Measurements from ENCODE around the gene NSMCE4A. TPM values are rescaled to one million over a fixed set of nuclear protein-coding genes. Genes with fewer than 3 reads are reported as not detected.

NSMCE4A gene
- total RNA-seq, 1 experiment from 2014 or later: 64.4 TPM

DNA sequence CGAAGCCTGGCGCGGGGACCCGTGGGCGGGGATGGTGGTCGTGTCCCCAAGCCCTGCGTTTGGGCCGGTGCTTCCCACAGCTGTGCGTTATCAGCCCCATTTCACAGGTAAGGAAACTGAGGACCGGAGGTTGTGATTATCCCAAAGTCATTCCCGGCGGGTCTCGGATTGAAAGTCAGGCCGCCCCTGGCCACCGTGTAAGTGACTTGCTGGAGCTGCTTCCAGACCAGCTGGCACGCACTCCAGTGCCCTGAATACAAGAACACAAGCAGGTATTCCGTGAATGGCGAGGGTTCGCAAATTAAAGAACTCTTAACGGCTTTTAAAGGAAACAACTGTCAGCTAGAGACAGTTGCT is 46.5 kb downstream of the NSMCE4A start:
- Mint-ChIP-seq H3K4me3 (peak overlapping the region; percentile 73), H3K4me1 (peaks cover 19% of the 10 kb centered on the region), H3K27ac (0 out of 2 replicates have a peak overlapping the region, but pooled peaks have one; percentile 57), H3K9me3 (no peaks in the 10 kb centered on the region), H3K36me3 (no peaks in the 10 kb centered on the region), H3K27me3 (ENCODE audit: low read depth) (no peaks in the 10 kb centered on the region; the same call in 1 of the 2 replicates)
- ChIA-PET CTCF (interaction anchor here (1.0 kb wide), 1 partner anchor 123 kb away, joined by 7 read pairs; no protein-coding TSS in a partner anchor), POLR2A (interaction anchor here (1.0 to 1.1 kb wide), 3 partner anchors 37 to 235 kb away, joined by 3 to 6 read pairs (median 5); no protein-coding TSS in a partner anchor)
- ATAC-seq (no peak), DNase-seq (ENCODE audit: low spot score) (no peak)
- TF ChIP-seq NR2C2 (CRISPR knock-in tag; IDR thresholded peaks at IDR 0.05) (0 out of 2 replicates have a peak, but pooled peaks have one; percentile 30), NFE2L1 (CRISPR knock-in tag; IDR thresholded peaks at IDR 0.05) (0 out of 2 replicates have a peak, but pooled peaks have one; percentile 4), GTF2I (CRISPR knock-in tag; conservative IDR thresholded peaks at IDR 0.05) (peak; percentile 95), ESRRA (CRISPR knock-in tag; IDR thresholded peaks at IDR 0.05; ENCODE audit: borderline replicate concordance) (no peak)

- DNase-seq (ENCODE audit: low spot score) (peak; percentile 90), ATAC-seq (peak; percentile 92)
- H3K27me3 Mint-ChIP-seq (ENCODE audit: low read depth): no peaks in the 10 kb centered on the region; the same call in 1 of the 2 replicates
- H3K4me3 Mint-ChIP-seq: peak within 1 kb of the TSS; percentile 87
- H3K4me1 Mint-ChIP-seq: peaks cover 19% of the 10 kb centered on the region
- POLR2A ChIA-PET: interaction anchor here (1.0 to 1.1 kb wide), 3 partner anchors 36 to 235 kb away, joined by 3 to 6 read pairs (median 5); no protein-coding TSS in a partner anchor
- no peaks in the 10 kb centered on the region for H3K9me3 Mint-ChIP-seq
- H3K36me3 Mint-ChIP-seq: peaks cover 2% of the 10 kb centered on the region
- CTCF ChIA-PET: interaction anchor here (1.0 kb wide), 1 partner anchor 124 kb away, joined by 7 read pairs; no protein-coding TSS in a partner anchor
- peak within 1 kb of the TSS; percentile 90 for H3K27ac Mint-ChIP-seq
- TF ChIP-seq, protein P1, sequence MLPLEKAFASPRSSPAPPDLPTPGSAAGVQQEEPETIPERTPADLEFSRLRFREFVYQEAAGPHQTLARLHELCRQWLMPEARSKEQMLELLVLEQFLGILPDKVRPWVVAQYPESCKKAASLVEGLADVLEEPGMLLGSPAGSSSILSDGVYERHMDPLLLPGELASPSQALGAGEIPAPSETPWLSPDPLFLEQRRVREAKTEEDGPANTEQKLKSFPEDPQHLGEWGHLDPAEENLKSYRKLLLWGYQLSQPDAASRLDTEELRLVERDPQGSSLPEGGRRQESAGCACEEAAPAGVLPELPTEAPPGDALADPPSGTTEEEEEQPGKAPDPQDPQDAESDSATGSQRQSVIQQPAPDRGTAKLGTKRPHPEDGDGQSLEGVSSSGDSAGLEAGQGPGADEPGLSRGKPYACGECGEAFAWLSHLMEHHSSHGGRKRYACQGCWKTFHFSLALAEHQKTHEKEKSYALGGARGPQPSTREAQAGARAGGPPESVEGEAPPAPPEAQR (CRISPR knock-in tag; IDR thresholded peaks at IDR 0.05): no peak
- TF ChIP-seq ZBTB21 (CRISPR knock-in tag; IDR thresholded peaks at IDR 0.05; ENCODE audit: borderline replicate concordance) (no peak; the same call in 1 of the 2 replicates), GABPB1 (CRISPR knock-in tag; IDR thresholded peaks at IDR 0.05) (no peak), ATF3 (CRISPR knock-in tag; conservative IDR thresholded peaks at IDR 0.05) (no peak), ZNF416 (CRISPR knock-in tag; IDR thresholded peaks at IDR 0.05) (no peak), ZNF138 (CRISPR knock-in tag; conservative IDR thresholded peaks at IDR 0.05) (no peak), ATF1 (CRISPR knock-in tag; IDR thresholded peaks at IDR 0.05) (no peak), SMAD3 (CRISPR knock-in tag; IDR thresholded peaks at IDR 0.05; ENCODE audit: borderline replicate concordance) (no peak), FOXP4 (CRISPR knock-in tag; IDR thresholded peaks at IDR 0.05) (no peak), IRF2 (CRISPR knock-in tag; IDR thresholded peaks at IDR 0.05; ENCODE audit: borderline replicate concordance, low read depth) (no peak), SP1 (CRISPR knock-in tag; conservative IDR thresholded peaks at IDR 0.05) (peak; percentile 78), KAT7 (CRISPR knock-in tag; IDR thresholded peaks at IDR 0.05; ENCODE audit: borderline replicate concordance) (no peak), FOXK1 (CRISPR knock-in tag; IDR thresholded peaks at IDR 0.05) (peak; percentile 34)
- TF ChIP-seq, protein P2, sequence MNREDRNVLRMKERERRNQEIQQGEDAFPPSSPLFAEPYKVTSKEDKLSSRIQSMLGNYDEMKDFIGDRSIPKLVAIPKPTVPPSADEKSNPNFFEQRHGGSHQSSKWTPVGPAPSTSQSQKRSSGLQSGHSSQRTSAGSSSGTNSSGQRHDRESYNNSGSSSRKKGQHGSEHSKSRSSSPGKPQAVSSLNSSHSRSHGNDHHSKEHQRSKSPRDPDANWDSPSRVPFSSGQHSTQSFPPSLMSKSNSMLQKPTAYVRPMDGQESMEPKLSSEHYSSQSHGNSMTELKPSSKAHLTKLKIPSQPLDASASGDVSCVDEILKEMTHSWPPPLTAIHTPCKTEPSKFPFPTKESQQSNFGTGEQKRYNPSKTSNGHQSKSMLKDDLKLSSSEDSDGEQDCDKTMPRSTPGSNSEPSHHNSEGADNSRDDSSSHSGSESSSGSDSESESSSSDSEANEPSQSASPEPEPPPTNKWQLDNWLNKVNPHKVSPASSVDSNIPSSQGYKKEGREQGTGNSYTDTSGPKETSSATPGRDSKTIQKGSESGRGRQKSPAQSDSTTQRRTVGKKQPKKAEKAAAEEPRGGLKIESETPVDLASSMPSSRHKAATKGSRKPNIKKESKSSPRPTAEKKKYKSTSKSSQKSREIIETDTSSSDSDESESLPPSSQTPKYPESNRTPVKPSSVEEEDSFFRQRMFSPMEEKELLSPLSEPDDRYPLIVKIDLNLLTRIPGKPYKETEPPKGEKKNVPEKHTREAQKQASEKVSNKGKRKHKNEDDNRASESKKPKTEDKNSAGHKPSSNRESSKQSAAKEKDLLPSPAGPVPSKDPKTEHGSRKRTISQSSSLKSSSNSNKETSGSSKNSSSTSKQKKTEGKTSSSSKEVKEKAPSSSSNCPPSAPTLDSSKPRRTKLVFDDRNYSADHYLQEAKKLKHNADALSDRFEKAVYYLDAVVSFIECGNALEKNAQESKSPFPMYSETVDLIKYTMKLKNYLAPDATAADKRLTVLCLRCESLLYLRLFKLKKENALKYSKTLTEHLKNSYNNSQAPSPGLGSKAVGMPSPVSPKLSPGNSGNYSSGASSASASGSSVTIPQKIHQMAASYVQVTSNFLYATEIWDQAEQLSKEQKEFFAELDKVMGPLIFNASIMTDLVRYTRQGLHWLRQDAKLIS (CRISPR knock-in tag; IDR thresholded peaks at IDR 0.05; ENCODE audit: borderline replicate concordance): no peak; the same call in 1 of the 2 replicates
- TF ChIP-seq, protein P3, sequence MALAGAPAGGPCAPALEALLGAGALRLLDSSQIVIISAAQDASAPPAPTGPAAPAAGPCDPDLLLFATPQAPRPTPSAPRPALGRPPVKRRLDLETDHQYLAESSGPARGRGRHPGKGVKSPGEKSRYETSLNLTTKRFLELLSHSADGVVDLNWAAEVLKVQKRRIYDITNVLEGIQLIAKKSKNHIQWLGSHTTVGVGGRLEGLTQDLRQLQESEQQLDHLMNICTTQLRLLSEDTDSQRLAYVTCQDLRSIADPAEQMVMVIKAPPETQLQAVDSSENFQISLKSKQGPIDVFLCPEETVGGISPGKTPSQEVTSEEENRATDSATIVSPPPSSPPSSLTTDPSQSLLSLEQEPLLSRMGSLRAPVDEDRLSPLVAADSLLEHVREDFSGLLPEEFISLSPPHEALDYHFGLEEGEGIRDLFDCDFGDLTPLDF (CRISPR knock-in tag; IDR thresholded peaks at IDR 0.05): no peak
- TF ChIP-seq, protein P4, sequence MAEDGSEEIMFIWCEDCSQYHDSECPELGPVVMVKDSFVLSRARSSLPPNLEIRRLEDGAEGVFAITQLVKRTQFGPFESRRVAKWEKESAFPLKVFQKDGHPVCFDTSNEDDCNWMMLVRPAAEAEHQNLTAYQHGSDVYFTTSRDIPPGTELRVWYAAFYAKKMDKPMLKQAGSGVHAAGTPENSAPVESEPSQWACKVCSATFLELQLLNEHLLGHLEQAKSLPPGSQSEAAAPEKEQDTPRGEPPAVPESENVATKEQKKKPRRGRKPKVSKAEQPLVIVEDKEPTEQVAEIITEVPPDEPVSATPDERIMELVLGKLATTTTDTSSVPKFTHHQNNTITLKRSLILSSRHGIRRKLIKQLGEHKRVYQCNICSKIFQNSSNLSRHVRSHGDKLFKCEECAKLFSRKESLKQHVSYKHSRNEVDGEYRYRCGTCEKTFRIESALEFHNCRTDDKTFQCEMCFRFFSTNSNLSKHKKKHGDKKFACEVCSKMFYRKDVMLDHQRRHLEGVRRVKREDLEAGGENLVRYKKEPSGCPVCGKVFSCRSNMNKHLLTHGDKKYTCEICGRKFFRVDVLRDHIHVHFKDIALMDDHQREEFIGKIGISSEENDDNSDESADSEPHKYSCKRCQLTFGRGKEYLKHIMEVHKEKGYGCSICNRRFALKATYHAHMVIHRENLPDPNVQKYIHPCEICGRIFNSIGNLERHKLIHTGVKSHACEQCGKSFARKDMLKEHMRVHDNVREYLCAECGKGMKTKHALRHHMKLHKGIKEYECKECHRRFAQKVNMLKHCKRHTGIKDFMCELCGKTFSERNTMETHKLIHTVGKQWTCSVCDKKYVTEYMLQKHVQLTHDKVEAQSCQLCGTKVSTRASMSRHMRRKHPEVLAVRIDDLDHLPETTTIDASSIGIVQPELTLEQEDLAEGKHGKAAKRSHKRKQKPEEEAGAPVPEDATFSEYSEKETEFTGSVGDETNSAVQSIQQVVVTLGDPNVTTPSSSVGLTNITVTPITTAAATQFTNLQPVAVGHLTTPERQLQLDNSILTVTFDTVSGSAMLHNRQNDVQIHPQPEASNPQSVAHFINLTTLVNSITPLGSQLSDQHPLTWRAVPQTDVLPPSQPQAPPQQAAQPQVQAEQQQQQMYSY (CRISPR knock-in tag; IDR thresholded peaks at IDR 0.05): no peak
Observed at GRCh38 chr10:121927841-121928527, 47.0 kb downstream of the NSMCE4A start, which contains the start of gene ATE1. Gene ATE1 (minus strand): TSS chr10:121928031. CDS start chr10:121927949, 82 bp downstream.
